Measurements from ENCODE around the gene COL25A1. TPM values are rescaled to one million over a fixed set of nuclear protein-coding genes. Genes with fewer than 3 reads are reported as not detected.
"Not testable (repeated sequence)": the region's sequence is repeated elsewhere in the genome, so short reads cannot be mapped to it uniquely, and the experiment has no call there.

The COL25A1 gene
- total RNA-seq, 2 experiments from 2014 or later: not detected

DNA sequence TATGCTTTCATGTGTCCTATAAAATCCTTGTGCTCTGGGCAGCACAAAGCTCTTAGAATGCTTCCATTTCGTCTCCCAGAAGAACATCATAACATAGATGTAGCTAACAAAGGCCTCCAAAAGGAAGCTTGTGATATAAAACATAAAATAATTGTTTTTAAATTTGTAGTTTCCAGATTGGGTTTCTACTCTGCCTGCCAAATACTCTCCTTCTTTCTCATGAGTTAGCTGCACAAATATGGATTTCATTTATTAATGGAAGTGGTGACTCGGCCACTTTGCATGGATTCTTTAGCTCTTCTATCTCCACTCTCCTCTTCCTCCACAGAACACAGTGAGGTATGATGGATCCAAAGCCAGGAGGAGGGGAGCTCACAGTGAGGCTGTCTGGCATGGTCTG lies 265.4 kb downstream of the COL25A1 start:
- Mint-ChIP-seq H3K4me1 (no peaks in the 10 kb centered on the region), H3K27ac (no peak overlapping the region), H3K36me3 (ENCODE audit: low read depth) (no peaks in the 10 kb centered on the region), H3K4me3 (no peak overlapping the region), H3K27me3 (peaks cover 7% of the 10 kb centered on the region), H3K9me3 (peaks cover 2% of the 10 kb centered on the region)
- no peak for DNase-seq
- ChIA-PET POLR2A (no interaction called here), CTCF (interaction anchor here (0.6 to 1.4 kb wide), 3 partner anchors 11 to 278 kb away, joined by 3 to 4 read pairs (median 3); no protein-coding TSS in a partner anchor)

DNA sequence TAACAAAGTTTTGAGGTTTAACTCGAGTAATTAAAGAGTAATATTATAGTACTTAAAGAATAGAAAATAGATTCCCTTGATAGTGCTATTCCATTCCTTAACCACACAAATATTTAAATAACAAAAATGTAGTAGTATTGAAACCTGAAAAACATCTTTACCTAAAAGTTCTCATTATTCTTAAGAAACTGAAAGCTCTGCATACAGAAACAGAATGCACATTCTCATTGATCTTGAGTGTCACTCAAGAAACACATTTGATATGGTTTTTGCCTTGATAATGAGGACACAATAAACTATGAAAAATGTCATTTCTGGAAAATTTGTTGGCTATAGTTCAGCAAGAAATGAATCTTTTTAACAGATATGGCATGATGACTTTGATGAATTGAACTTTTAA lies 268.5 kb downstream of the COL25A1 start:
- POLR2A ChIA-PET: no interaction called here
- no peaks in the 10 kb centered on the region for H3K9me3 Mint-ChIP-seq
- DNase-seq: no peak
- H3K4me1 Mint-ChIP-seq: no peaks in the 10 kb centered on the region
- no peak overlapping the region for H3K27ac Mint-ChIP-seq
- CTCF ChIA-PET: no interaction called here
- H3K36me3 Mint-ChIP-seq (ENCODE audit: low read depth): no peaks in the 10 kb centered on the region
- peaks cover 2% of the 10 kb centered on the region for H3K27me3 Mint-ChIP-seq
- no peak overlapping the region for H3K4me3 Mint-ChIP-seq

DNA sequence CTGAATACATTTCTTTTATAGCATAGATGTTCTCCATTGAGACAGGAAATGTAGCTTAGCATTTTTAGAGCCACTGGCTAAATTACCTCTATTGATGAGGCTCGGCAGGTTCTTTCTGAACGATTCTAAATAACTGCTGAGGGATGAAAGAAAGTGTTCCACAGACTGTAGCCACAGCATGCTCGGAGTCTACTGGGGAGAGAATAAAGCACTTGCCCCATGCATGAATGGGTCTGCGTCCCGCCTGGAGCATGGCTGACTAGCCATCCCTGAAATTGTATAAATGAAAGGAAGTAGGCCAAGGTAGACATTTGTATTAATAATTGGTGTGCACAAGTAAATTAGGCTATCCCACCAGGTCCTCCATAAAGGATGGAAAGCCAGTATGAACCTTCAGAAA lies 269.8 kb downstream of the COL25A1 start:
- CTCF ChIA-PET: interaction anchor here (0.5 kb wide), 1 partner anchor 335 kb away, joined by 4 read pairs; no protein-coding TSS in a partner anchor
- POLR2A ChIA-PET: no interaction called here
- Mint-ChIP-seq H3K9me3 (no peaks in the 10 kb centered on the region), H3K36me3 (ENCODE audit: low read depth) (no peaks in the 10 kb centered on the region), H3K27me3 (no peaks in the 10 kb centered on the region), H3K27ac (no peak overlapping the region), H3K4me1 (no peaks in the 10 kb centered on the region), H3K4me3 (no peak overlapping the region)
- no peak for DNase-seq

DNA sequence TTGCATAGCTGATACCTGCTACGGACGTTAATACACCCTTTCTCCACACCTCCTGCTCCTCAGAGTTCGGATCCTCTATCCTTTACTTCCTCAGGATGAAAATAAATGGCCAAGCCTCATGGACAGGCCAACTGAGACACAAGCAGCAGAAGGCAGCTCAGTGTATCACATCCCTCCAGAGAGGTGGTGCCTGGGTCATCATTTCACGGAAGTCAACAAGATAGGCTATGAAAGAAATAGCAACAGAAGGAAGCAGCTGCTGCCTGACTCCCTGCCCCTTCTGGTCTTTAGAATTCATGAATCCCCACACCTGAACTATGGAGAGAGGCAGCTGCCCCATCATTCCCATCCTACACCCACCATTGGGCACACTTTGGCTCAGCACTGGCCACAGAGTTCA lies 272.5 kb downstream of the COL25A1 start:
- H3K27ac Mint-ChIP-seq: no peak overlapping the region
- no peaks in the 10 kb centered on the region for H3K27me3 Mint-ChIP-seq
- CTCF ChIA-PET: no interaction called here
- H3K9me3 Mint-ChIP-seq: no peaks in the 10 kb centered on the region
- no peak for DNase-seq
- no peaks in the 10 kb centered on the region for H3K4me1 Mint-ChIP-seq
- no peak overlapping the region for H3K4me3 Mint-ChIP-seq
- POLR2A ChIA-PET: no interaction called here
- H3K36me3 Mint-ChIP-seq (ENCODE audit: low read depth): no peaks in the 10 kb centered on the region

DNA sequence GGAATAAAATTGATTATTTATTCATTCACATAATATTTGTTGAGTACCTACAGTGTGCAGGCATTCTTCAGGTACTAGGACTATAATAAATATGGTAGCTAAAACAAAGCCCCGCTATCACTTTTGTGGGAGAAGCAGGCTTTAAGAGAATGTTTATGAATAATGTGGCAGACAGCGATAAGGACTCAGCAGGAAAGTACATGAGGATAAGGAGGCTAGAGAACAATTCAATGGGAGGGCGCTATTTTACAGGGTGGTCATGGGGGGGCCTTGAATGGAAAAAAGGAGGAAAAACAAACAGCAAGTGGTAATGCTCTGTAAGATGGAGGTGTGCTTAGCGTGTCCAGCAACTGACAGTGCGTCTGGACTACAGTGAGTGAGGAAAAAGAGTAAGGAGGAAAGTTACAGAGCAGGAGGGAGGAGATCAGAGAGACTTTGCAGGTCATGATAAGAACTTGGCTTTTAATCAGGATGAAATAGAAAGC lies 275.4 kb downstream of the COL25A1 start:
- H3K27ac Mint-ChIP-seq: no peak overlapping the region
- no peaks in the 10 kb centered on the region for H3K4me1 Mint-ChIP-seq
- no peaks in the 10 kb centered on the region for H3K36me3 Mint-ChIP-seq (ENCODE audit: low read depth)
- CTCF ChIA-PET: no interaction called here
- POLR2A ChIA-PET: no interaction called here
- no peak overlapping the region for H3K4me3 Mint-ChIP-seq
- peaks cover 3% of the 10 kb centered on the region for H3K9me3 Mint-ChIP-seq
- no peak for DNase-seq
- H3K27me3 Mint-ChIP-seq: peaks cover 8% of the 10 kb centered on the region

DNA sequence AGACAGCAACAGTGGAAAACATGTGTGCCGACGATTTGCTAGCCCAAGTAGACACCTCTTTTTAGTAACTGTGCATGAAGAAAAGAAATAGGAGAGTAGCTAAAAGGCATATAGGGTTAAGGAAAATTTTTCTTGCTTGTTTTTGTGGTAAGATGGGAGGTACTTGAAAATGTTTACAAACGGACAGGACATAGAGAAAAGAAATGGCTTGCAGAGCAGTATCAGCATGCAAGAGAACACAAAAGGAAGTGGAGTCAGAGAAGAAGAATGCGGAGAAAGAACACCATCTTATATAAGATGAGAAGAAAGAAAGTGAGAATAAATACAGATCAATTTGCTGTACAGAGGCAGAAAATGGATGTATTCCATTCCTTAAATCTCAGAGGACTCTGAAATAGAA lies 275.9 kb downstream of the COL25A1 start:
- Mint-ChIP-seq H3K27me3 (peaks cover 8% of the 10 kb centered on the region), H3K9me3 (peaks cover 3% of the 10 kb centered on the region), H3K4me1 (no peaks in the 10 kb centered on the region), H3K4me3 (no peak overlapping the region), H3K27ac (no peak overlapping the region), H3K36me3 (ENCODE audit: low read depth) (no peaks in the 10 kb centered on the region)
- DNase-seq: no peak
- POLR2A ChIA-PET: no interaction called here
- CTCF ChIA-PET: interaction anchor here (1.4 kb wide), 1 partner anchor 10 kb away, joined by 4 read pairs; no protein-coding TSS in a partner anchor

DNA sequence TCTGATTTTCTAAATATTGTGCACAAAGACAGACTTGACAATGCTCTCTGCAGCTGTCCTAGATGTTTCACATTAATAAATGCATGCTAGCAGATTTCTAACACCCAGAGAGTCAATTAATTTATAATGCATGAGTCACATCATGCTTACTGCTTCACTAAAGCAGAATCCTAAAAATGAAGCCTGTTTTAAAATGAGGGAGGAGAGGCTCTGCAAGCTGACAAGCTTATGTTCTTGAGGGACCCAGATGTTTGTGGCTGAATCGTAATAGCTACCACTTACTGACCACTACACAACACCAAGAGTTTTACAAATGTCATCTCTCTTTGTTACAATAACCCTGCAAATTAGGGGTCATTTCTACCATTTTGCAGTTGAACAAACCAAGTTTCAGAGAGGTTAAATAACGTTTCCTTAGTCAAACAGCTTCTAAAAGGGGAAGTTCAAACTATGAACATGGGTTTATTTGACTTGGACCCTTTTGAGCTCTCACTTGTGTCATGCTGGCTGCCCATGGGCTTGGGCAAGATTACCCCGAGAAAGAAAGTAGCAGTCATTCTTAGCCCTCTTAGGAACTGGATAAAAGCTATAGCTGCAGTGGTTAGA lies 276.9 kb downstream of the COL25A1 start:
- H3K27ac Mint-ChIP-seq: no peak overlapping the region
- DNase-seq: no peak
- ChIA-PET POLR2A (no interaction called here), CTCF (interaction anchor here (0.9 to 1.4 kb wide), 2 partner anchors 11 to 13 kb away, joined by 3 to 4 read pairs; no protein-coding TSS in a partner anchor)
- H3K36me3 Mint-ChIP-seq (ENCODE audit: low read depth): no peaks in the 10 kb centered on the region
- peaks cover 8% of the 10 kb centered on the region for H3K27me3 Mint-ChIP-seq
- H3K9me3 Mint-ChIP-seq: peaks cover 3% of the 10 kb centered on the region
- no peaks in the 10 kb centered on the region for H3K4me1 Mint-ChIP-seq
- no peak overlapping the region for H3K4me3 Mint-ChIP-seq

DNA sequence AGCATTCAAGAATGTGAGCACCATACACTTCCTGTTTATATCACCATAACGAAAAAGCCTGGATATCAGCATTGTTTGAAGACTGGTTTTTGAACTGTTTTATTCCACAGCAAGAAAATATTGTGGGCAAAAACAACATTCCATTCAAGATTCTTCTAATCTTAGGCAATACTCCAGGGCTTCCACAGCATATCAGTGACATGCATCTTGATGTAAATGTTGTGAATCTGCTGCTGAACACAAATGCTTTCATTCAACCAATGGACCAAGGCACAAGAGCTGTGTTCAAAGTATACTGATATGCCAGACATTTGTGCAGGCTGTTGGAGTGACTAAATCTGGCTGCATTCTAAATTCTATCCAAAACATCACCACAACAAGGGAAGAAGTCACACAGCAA lies 279.5 kb downstream of the COL25A1 start:
- ChIA-PET POLR2A (no interaction called here), CTCF (no interaction called here)
- Mint-ChIP-seq H3K4me3 (no peak overlapping the region), H3K27ac (no peak overlapping the region), H3K36me3 (ENCODE audit: low read depth) (no peaks in the 10 kb centered on the region), H3K4me1 (no peaks in the 10 kb centered on the region), H3K9me3 (peaks cover 3% of the 10 kb centered on the region), H3K27me3 (peaks cover 8% of the 10 kb centered on the region)
- DNase-seq: no peak

DNA sequence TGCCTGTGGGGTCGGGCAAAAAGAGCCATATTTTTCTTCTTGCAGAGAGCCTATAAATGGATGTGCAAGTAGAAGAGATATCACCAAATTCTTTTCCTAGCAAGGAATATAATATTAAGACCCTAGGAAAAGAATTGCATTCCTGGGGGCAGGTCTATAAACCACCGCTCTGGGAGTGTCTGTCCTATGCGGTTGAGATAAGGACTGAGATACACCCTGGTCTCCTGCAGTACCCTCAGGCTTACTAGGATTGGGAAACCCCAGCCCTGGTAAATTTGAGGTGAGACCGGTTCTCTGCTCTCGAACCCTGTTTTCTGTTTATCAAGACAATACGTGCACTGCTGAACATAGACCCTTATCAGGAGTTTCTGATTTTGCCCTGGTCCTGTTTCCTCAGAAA lies 280.8 kb downstream of the COL25A1 start:
- POLR2A ChIA-PET; H3K4me1 Mint-ChIP-seq; H3K9me3 Mint-ChIP-seq; H3K4me3 Mint-ChIP-seq; DNase-seq; H3K36me3 Mint-ChIP-seq (ENCODE audit: low read depth); H3K27me3 Mint-ChIP-seq; CTCF ChIA-PET; H3K27ac Mint-ChIP-seq: not testable (repeated sequence)

DNA sequence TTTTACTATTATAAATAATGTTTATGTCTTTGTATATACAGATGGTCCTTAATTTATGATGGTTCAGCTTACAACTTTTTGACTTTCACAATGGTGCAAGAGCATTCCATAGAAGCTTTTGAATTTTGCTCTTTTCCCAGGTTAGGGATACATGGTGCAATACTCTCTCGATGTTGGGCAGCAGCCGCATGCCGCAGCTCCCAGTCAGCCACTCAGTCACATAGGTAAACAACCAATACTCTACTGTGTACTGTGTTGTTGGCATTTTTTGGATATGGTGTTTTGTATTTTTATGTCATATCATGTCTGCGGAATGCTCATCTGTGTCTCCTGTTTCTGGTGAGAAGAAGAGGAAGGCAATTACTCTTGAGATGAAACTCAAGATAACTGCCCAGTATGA lies 281.6 kb downstream of the COL25A1 start:
- Mint-ChIP-seq H3K9me3 (peaks cover 11% of the 10 kb centered on the region), H3K4me1 (no peaks in the 10 kb centered on the region), H3K27ac (no peak overlapping the region), H3K27me3 (peaks cover 8% of the 10 kb centered on the region), H3K4me3 (no peak overlapping the region), H3K36me3 (ENCODE audit: low read depth) (no peaks in the 10 kb centered on the region)
- no peak for DNase-seq
- CTCF ChIA-PET: no interaction called here
- POLR2A ChIA-PET: no interaction called here

DNA sequence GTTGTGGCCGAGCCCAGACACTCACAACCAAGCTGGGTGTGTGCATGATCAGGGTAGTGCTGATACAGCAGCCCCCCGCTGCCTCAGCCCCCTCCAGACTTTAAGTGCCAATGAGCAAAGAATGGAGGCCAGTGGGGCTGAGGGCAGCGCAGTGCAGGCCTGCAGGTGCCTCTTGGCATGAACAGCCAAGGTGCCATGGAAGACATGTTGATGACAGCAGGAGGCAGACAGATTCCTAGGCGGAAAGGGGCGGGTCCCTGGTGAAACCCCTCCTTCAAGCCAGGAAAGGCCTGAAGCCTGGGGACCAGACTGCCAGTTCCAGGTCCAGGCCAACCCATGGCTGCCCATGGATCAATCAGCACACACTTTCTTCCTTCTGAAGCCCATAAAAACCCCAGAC lies 286.3 kb downstream of the COL25A1 start:
- POLR2A ChIA-PET: no interaction called here
- peaks cover 2% of the 10 kb centered on the region for H3K27me3 Mint-ChIP-seq
- H3K27ac Mint-ChIP-seq: no peak overlapping the region
- DNase-seq: no peak
- CTCF ChIA-PET: interaction anchor here (1.2 kb wide), 1 partner anchor 21 kb away, joined by 3 read pairs; no protein-coding TSS in a partner anchor
- peaks cover 3% of the 10 kb centered on the region for H3K36me3 Mint-ChIP-seq (ENCODE audit: low read depth)
- no peaks in the 10 kb centered on the region for H3K4me1 Mint-ChIP-seq
- no peak overlapping the region for H3K4me3 Mint-ChIP-seq
- H3K9me3 Mint-ChIP-seq: peaks cover 13% of the 10 kb centered on the region

DNA sequence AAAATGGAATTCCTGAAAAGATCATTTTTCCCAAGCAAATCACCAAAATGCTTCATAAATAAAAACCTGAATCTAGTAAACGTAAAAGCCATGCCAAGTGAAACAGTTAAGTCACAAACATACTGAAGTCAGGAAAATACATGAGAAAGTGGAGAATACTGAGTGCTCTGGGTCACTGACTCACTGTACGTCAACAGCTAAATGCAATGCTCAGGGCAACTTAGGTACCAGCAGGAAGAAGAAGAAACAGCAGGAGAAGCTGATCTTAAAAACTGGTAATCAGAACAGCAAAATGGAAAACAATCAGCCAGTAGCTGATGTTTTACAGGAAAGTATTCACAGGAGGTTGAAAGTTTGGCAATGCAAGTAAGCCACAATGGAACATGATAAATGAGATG lies 287.0 kb downstream of the COL25A1 start:
- peaks cover 13% of the 10 kb centered on the region for H3K9me3 Mint-ChIP-seq
- ChIA-PET CTCF (no interaction called here), POLR2A (no interaction called here)
- H3K27ac Mint-ChIP-seq: no peak overlapping the region
- no peaks in the 10 kb centered on the region for H3K4me1 Mint-ChIP-seq
- peaks cover 3% of the 10 kb centered on the region for H3K36me3 Mint-ChIP-seq (ENCODE audit: low read depth)
- no peak for DNase-seq
- no peak overlapping the region for H3K4me3 Mint-ChIP-seq
- H3K27me3 Mint-ChIP-seq: peaks cover 2% of the 10 kb centered on the region

DNA sequence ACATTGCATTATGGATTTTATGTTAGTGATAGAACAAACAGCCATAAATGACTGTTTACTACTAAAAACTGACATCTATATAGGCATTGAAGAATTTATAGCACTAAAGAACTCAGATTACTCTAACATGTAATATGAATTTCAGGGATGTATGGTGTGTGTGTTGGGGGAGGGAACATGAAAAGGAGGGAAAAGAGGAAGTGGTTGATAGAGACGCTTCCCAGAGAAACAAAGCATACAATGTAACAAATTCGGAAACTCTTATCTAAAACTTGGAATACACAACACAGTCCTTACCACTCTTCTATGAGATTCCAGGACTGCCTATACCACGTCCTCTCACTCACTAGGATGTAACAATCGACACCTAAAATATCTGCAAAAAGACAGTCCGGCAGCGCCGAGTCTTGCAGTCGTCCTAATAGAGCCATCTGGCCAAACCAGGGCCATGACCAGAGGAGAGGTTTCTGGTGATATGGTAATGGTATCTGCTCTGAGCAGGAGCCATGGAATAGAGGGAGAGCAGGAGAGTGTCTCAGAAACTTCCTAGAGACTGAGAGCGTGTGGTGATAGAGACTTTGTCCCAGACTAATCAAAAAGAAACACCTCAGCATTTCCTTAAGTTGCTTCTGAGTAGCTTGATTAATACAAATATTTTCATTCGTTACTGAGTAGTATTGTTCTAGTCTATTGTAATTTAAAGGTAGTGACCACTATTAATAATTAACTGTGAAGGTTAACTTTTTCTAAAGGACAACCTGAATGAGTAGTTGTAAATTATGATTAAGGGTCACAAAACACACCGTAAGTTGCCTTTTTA lies 287.7 kb downstream of the COL25A1 start:
- DNase-seq: no peak
- ChIA-PET POLR2A (no interaction called here), CTCF (no interaction called here)
- peaks cover 13% of the 10 kb centered on the region for H3K9me3 Mint-ChIP-seq
- no peak overlapping the region for H3K4me3 Mint-ChIP-seq
- no peaks in the 10 kb centered on the region for H3K4me1 Mint-ChIP-seq
- no peak overlapping the region for H3K27ac Mint-ChIP-seq
- H3K27me3 Mint-ChIP-seq: peaks cover 2% of the 10 kb centered on the region
- peaks cover 3% of the 10 kb centered on the region for H3K36me3 Mint-ChIP-seq (ENCODE audit: low read depth)
